K562 (cell line): ENCODE data around the gene CRABP2. TPM values are rescaled to one million over a fixed set of nuclear protein-coding genes. Genes with fewer than 3 reads are reported as not detected.

Experiments
- ATAC-seq: fragments of 200-7000 bp; cut with Tn5 transposase; 3 replicates; pipeline ENCODE4 v1.9.1; 2020; ENCODE audit warnings: moderate library complexity
- BruUV-seq: library from RNA; stranded (reverse); fragments of 400-500 nt; replicated peaks from 2 replicates; lab custom pipeline; 2021; lab: Mats Ljungman, UMichigan
- CTCF ChIA-PET: fragments of 300-600 bp; formaldehyde crosslinking; extraction: SDS; loops from one replicate; lab custom pipeline; 2021; ENCODE audit warnings: low intra/inter-chr PET ratio; lab: Yijun Ruan, JAX
- POLR2A ChIA-PET: fragments of 300-600, 350-650 bp; sonication (Branson Sonifier 250); formaldehyde crosslinking; extraction: SDS; loops from one replicate; lab custom pipeline; 2021; ENCODE audit warnings: antibody characterized with exemption, inconsistent platforms; lab: Yijun Ruan, JAX
- DNase-seq, 4 experiments: peaks; one replicate each; pipeline versions ENCODE4 v3.0.0 to v3.0.0-alpha.2; 2011 to 2018; ENCODE audit warnings: low spot score in 3 of 4, mixed read lengths in 3 of 4; ENCODE audit errors: extremely low read depth in 1 of 4
- FAIRE-seq: peaks from 2 replicates; lab custom pipeline; 2011; peaks lifted over from hg19 to GRCh38; lab: Jason Lieb, UNC
- H2AFZ ChIP-seq: 2 replicates; pipeline ENCODE4 v1.6.0; 2011; ENCODE audit warnings: low read depth, low read length, control low read depth, inconsistent platforms
- H3K27ac ChIP-seq: fragments of 200-600 bp; 3 replicates; pipeline ENCODE4 v1.8.0; 2011; ENCODE audit warnings: low read depth, mild to moderate bottlenecking, control low read depth, inconsistent platforms, low read length, moderate library complexity, mixed read lengths; ENCODE audit errors: extremely low read depth
- H3K27me3 ChIP-seq, 2 experiments: fragments of 300-600 bp in 1 of 2; 2 replicates in 1 of 2; 3 replicates in 1 of 2; pipeline versions ENCODE4 v1.6.0 to v1.8.0; 2011; ENCODE audit warnings: inconsistent platforms in 2 of 2, low read length in 2 of 2, mild to moderate bottlenecking in 1 of 2, mixed read lengths in 1 of 2, moderate library complexity in 1 of 2; ENCODE audit not compliant: control insufficient read depth in 2 of 2, insufficient read depth in 2 of 2
- H3K36me3 ChIP-seq: fragments of 300-600 bp; 3 replicates; pipeline ENCODE4 v1.8.0; 2011; ENCODE audit warnings: mild to moderate bottlenecking, low read length, inconsistent platforms; ENCODE audit not compliant: control insufficient read depth, insufficient read depth
- H3K4me1 ChIP-seq, 2 experiments: fragments of 200-600 bp in 1 of 2; replicated peaks in 1 of 2; 2 replicates in 1 of 2; 3 replicates in 1 of 2; pipeline versions ENCODE4 v1.5.1 to v1.8.0; 2011; ENCODE audit warnings: inconsistent platforms in 2 of 2, low read length in 2 of 2, mild to moderate bottlenecking in 1 of 2, mixed read lengths in 1 of 2, moderate library complexity in 1 of 2; ENCODE audit not compliant: control insufficient read depth in 2 of 2, insufficient read depth in 2 of 2
- H3K4me2 ChIP-seq: 2 replicates; pipeline ENCODE4 v1.6.1; 2011; ENCODE audit warnings: low read length, control low read depth, inconsistent platforms, mixed read lengths; ENCODE audit not compliant: insufficient read depth
- H3K4me3 ChIP-seq: fragments of 200-600 bp; sonication (generic), shearing (Covaris generic); 2 replicates; pipeline ENCODE4 v1.5.1; 2016; ENCODE audit warnings: control low read depth, inconsistent platforms
- H3K79me2 ChIP-seq: fragments of 200-600 bp; 3 replicates; pipeline ENCODE4 v1.8.0; 2011; ENCODE audit warnings: low read length, inconsistent platforms; ENCODE audit not compliant: control insufficient read depth, insufficient read depth
- H3K9ac ChIP-seq, 2 experiments: 2 replicates each; pipeline versions ENCODE4 v1.6.0 to v1.6.1; 2011; ENCODE audit warnings: low read depth in 2 of 2, low read length in 2 of 2, control low read depth in 1 of 2, inconsistent platforms in 1 of 2, mild to moderate bottlenecking in 1 of 2, mixed read lengths in 1 of 2; ENCODE audit not compliant: insufficient read depth in 1 of 2
- H3K9me1 ChIP-seq: one replicate; pipeline ENCODE4 v1.6.0; 2011; ENCODE audit warnings: inconsistent platforms, mild to moderate bottlenecking, low read length, moderate library complexity; ENCODE audit not compliant: control insufficient read depth, insufficient read depth
- H3K9me3 ChIP-seq: replicated peaks from 2 replicates; pipeline ENCODE4 v1.5.1; 2011; ENCODE audit warnings: low read depth, low read length, inconsistent platforms; ENCODE audit not compliant: control insufficient read depth, insufficient read depth
- H4K20me1 ChIP-seq: replicated peaks from 2 replicates; pipeline ENCODE4 v1.6.1; 2011; ENCODE audit warnings: low read length, inconsistent platforms, mixed read lengths; ENCODE audit not compliant: control insufficient read depth, insufficient read depth
- CBX5 ChIP-seq: IDR thresholded peaks from 2 replicates; pipeline ENCODE4 v1.6.1; 2014; ENCODE audit warnings: low read depth, borderline replicate concordance
- CBX8 ChIP-seq: fragments of 200-600 bp; sonication (generic); IDR thresholded peaks from 2 replicates; pipeline ENCODE4 v1.6.1; 2012; ENCODE audit warnings: borderline replicate concordance, mixed run types, low read depth, mild to moderate bottlenecking, moderate library complexity, mixed read lengths, low read length, control low read depth, inconsistent platforms; ENCODE audit not compliant: poor library complexity, severe bottlenecking; ENCODE audit errors: extremely low read depth
- E2F8 ChIP-seq: fragments of 450-650 bp; IDR thresholded peaks from 2 replicates; pipeline ENCODE4 v1.7.1; 2018; ENCODE audit warnings: mild to moderate bottlenecking, low read depth; ENCODE audit not compliant: partially characterized antibody
- EWSR1 ChIP-seq: fragments of 450-650 bp; IDR thresholded peaks from 2 replicates; pipeline ENCODE4 v1.6.1; 2018; ENCODE audit warnings: borderline replicate concordance, mild to moderate bottlenecking, low read depth, moderate library complexity; ENCODE audit not compliant: partially characterized antibody
- GMEB1 ChIP-seq: fragments of 250-450 bp; sonication (Bioruptor Pico); IDR thresholded peaks from 2 replicates; pipeline ENCODE4 v1.4.0; 2020; ENCODE audit warnings: mild to moderate bottlenecking
- GTF2F1 ChIP-seq: IDR thresholded peaks from 2 replicates; pipeline ENCODE4 v1.6.1; 2011; ENCODE audit warnings: low read depth, low read length, improper control_type of control experiment
- PBX2 ChIP-seq, 2 experiments: IDR thresholded peaks in 1 of 2; conservative IDR thresholded peaks in 1 of 2; 2 replicates each; pipeline ENCODE4 v1.6.1; 2016; ENCODE audit warnings: low read depth in 2 of 2, mild to moderate bottlenecking in 1 of 2, missing compliant biosample characterization in 1 of 2, missing genetic modification characterization in 1 of 2, moderate library complexity in 1 of 2
- PTBP1 ChIP-seq: fragments of 200-400 bp; formaldehyde crosslinking; IDR thresholded peaks from 2 replicates; pipeline ENCODE4 v1.6.1; 2017; ENCODE audit warnings: low read depth, low read length
- SMAD4 ChIP-seq: fragments of 250-450 bp; sonication (Bioruptor Pico); conservative IDR thresholded peaks from 2 replicates; pipeline ENCODE4 v1.8.0; 2021; ENCODE audit warnings: inconsistent platforms, mild to moderate bottlenecking, moderate library complexity
- SMARCB1 ChIP-seq: IDR thresholded peaks from 2 replicates; pipeline ENCODE4 v1.6.1; 2011; ENCODE audit warnings: improper control_type of control experiment, low read depth; ENCODE audit not compliant: insufficient read length
- U2AF2 ChIP-seq: fragments of 200-400 bp; formaldehyde crosslinking; optimal IDR thresholded peaks from 2 replicates; pipeline ENCODE3; 2017; ENCODE audit warnings: low read depth, mild to moderate bottlenecking, low read length
- ZNF12 ChIP-seq: sonication (generic); formaldehyde crosslinking; IDR thresholded peaks from 2 replicates; pipeline ENCODE4 v1.4.0; 2020; ENCODE audit warnings: mild to moderate bottlenecking, missing genetic modification reagents
- ZNF507 ChIP-seq: conservative IDR thresholded peaks from 2 replicates; pipeline ENCODE4 v1.6.1; 2017; ENCODE audit warnings: missing genetic modification characterization, missing compliant biosample characterization
- ZNF584 ChIP-seq: fragments of 200-800 bp; sonication (Bioruptor generic); IDR thresholded peaks from 2 replicates; pipeline ENCODE4 v1.6.1; 2016; ENCODE audit warnings: low read depth, mild to moderate bottlenecking, missing genetic modification characterization, missing compliant biosample characterization
- ZSCAN29 ChIP-seq: fragments of 450-650 bp; IDR thresholded peaks from 2 replicates; pipeline ENCODE4 v1.6.1; 2017
- WGBS: fragments of 100-300 bp; shearing (Covaris generic); methylation state at CpG from one replicate; pipeline ENCODE4 v1.1.6; 2016; ENCODE audit warnings: low coverage, mixed read lengths; ENCODE audit not compliant: insufficient coverage; ENCODE audit errors: missing lambda C conversion rate; 5-methylcytosine and 5-hydroxymethylcytosine counted together
- in situ Hi-C: fragments of 300-500 bp; cut with MboI; formaldehyde crosslinking; loops from 4 replicates; pipeline ENCODE4 v1.15.0; 2018; ENCODE audit warnings: inconsistent platforms, mixed read lengths
- intact Hi-C: fragments of 100-400 bp; cut with micrococcal nuclease; formaldehyde crosslinking; loops from 2 replicates; pipeline ENCODE4 v1.14.2; 2022
- polyA plus RNA-seq, 8 experiments: library from polyadenylated mRNA; depleted of rRNA in 4 of 8; stranded (reverse) in 5 of 8; unstranded in 3 of 8; fragments of >200 nt; fragmentation: Nextera tagmentation in 2 of 8; fragmentation: Illumina TruSeq in 1 of 8; extraction: Ambion mirVana in 2 of 8; extraction: Trizol in 1 of 8; gene quantifications; 2 replicates each; pipeline versions ENCODE4 v1.2.1 to v1.2.3, GENCODE V29; 2011 to 2014; ENCODE audit warnings: inconsistent platforms in 1 of 8, missing spikeins in 1 of 8
- total RNA-seq, 7 experiments: library from RNA; depleted of rRNA in 6 of 7; stranded (reverse); fragments of >200 nt in 6 of 7; fragmentation: Illumina TruSeq in 2 of 7; extraction: Trizol in 2 of 7; gene quantifications; 2 replicates each; pipeline versions ENCODE4 v1.2.1 to v1.2.3, GENCODE V29; 2011 to 2021; ENCODE audit warnings: low replicate concordance in 1 of 7

The CRABP2 gene
- total and polyA plus RNA-seq, 9 of the 15 experiments (the other 6 are each of a cell fraction or from before 2014, with no cell fraction given): 0.30 to 2.5 (median 0.82) TPM

- no peak for DNase-seq
- FAIRE-seq: no peak
- intact Hi-C loops: no loop called here
Measured at GRCh38 chr1:156696755-156697154, 8.6 kb downstream of the CRABP2 start.

More at GRCh38 chr1:156696755-156697154, 8.6 kb downstream of the CRABP2 start:
- no peak overlapping the region for H3K27ac ChIP-seq
- no peaks in the 10 kb centered on the region for H3K27me3 ChIP-seq
- ChIA-PET POLR2A (no interaction called here), CTCF (no interaction called here)
- BruUV-seq: no TSS peak
- H3K36me3 ChIP-seq: no peaks in the 10 kb centered on the region
- H3K4me1 ChIP-seq: peaks cover 36 to 43% of the 10 kb centered on the region in 2 experiments
- H3K4me2 ChIP-seq: no peak overlapping the region
- no peak overlapping the region for H2AFZ ChIP-seq
- H4K20me1 ChIP-seq: no peaks in the 10 kb centered on the region
- H3K9me1 ChIP-seq: no peaks in the 10 kb centered on the region
- 0 out of 3 replicates have a peak, but pooled peaks cover 3% of the 10 kb centered on the region for H3K79me2 ChIP-seq
- WGBS: 80% methylated on average over 8 of the region's 8 CpGs
- no peaks in the 10 kb centered on the region for H3K9me3 ChIP-seq
- in situ Hi-C loops: no loop called here
- TF ChIP-seq SMAD4 (CRISPR knock-in tag) (no peak), ZNF584 (no peak), PBX2 (CRISPR knock-in tag; IDR thresholded peaks at IDR 0.05; ENCODE audit: low read depth) (no peak), PBX2 (tag; conservative IDR thresholded peaks at IDR 0.05; ENCODE audit: low read depth) (no peak), GTF2F1 (no peak), SMARCB1 (no peak), EWSR1 (no peak), PTBP1 (no peak), U2AF2 (no peak), GMEB1 (CRISPR knock-in tag) (no peak), ZNF12 (CRISPR knock-in tag) (no peak), CBX8 (no peak), E2F8 (no peak), ZSCAN29 (no peak), ZNF507 (tag) (no peak), CBX5 (no peak)
- TF ChIP-seq, all 486 proteins: peak for 0
- Histone ChIP-seq H3K4me3 (no peak overlapping the region), H3K9ac (peak overlapping the region in 1 of 2 experiments; percentile 2; a peak in 1 of 4 replicates)
- ATAC-seq: no peak
